HepG2 (cell line): Measurements from ENCODE around the gene C19orf33. TPM values are rescaled to one million over a fixed set of nuclear protein-coding genes. Genes with fewer than 3 reads are reported as not detected.
A peak's percentile ranks its signal among the peaks of the same experiment; 100 is the strongest.

ENCODE experiments used
- ATAC-seq: fragments of 200-7000 bp; cut with Tn5 transposase; 3 replicates; pipeline ENCODE4 v1.9.1; 2020; ENCODE audit warnings: mild to moderate bottlenecking, moderate library complexity
- BruUV-seq: library from RNA; stranded (reverse); fragments of 400-500 nt; replicated peaks from 2 replicates; lab custom pipeline; 2021; lab: Mats Ljungman, UMichigan
- CTCF ChIA-PET: fragments of 300-600 bp; formaldehyde crosslinking; extraction: SDS; loops from one replicate; lab custom pipeline; 2021; ENCODE audit warnings: low total read pairs, inconsistent platforms, low intra/inter-chr PET ratio; lab: Yijun Ruan, JAX
- POLR2A ChIA-PET: fragments of 350-600 bp; sonication (Branson Sonifier 250); formaldehyde crosslinking; loops from one replicate; lab custom pipeline; 2020; ENCODE audit warnings: antibody characterized with exemption, inconsistent platforms; lab: Yijun Ruan, JAX
- DNase-seq: peaks from one replicate; pipeline ENCODE4 v3.0.0-alpha.2; 2015; ENCODE audit warnings: low spot score
- FAIRE-seq: peaks from 3 replicates; lab custom pipeline; 2011; peaks lifted over from hg19 to GRCh38; lab: Jason Lieb, UNC
- H2AFZ ChIP-seq: one replicate; pipeline ENCODE4 v1.6.1; 2011; ENCODE audit warnings: low read length, inconsistent platforms
- H3K27ac ChIP-seq: fragments of 300-600 bp; 3 replicates; pipeline ENCODE4 v1.8.0; 2011; ENCODE audit warnings: mixed run types, mild to moderate bottlenecking, mixed read lengths, low read length, inconsistent platforms; ENCODE audit not compliant: insufficient read depth; ENCODE audit errors: extremely low read length
- H3K27me3 ChIP-seq, 2 experiments: fragments of 200-600 bp in 1 of 2; 2 replicates in 1 of 2; 3 replicates in 1 of 2; pipeline versions ENCODE4 v1.6.0 to v1.8.0; 2011; ENCODE audit warnings: low read length in 2 of 2, mild to moderate bottlenecking in 2 of 2, moderate library complexity in 2 of 2, inconsistent platforms in 1 of 2; ENCODE audit not compliant: insufficient read depth in 2 of 2, control insufficient read depth in 1 of 2
- H3K36me3 ChIP-seq, 2 experiments: fragments of 200-600 bp in 1 of 2; replicated peaks in 1 of 2; 2 replicates in 1 of 2; 3 replicates in 1 of 2; pipeline versions ENCODE4 v1.5.1 to v1.8.0; 2011; ENCODE audit warnings: low read length in 2 of 2, inconsistent platforms in 1 of 2; ENCODE audit not compliant: insufficient read depth in 2 of 2, control insufficient read depth in 1 of 2
- H3K4me1 ChIP-seq: 2 replicates; pipeline ENCODE4 v1.5.1; 2012; ENCODE audit warnings: low read length, inconsistent platforms; ENCODE audit not compliant: insufficient read depth
- H3K4me2 ChIP-seq: 2 replicates; pipeline ENCODE4 v1.6.0; 2011; ENCODE audit warnings: low read depth, low read length, inconsistent platforms
- H3K4me3 ChIP-seq, 3 experiments: fragments of 200-600 bp in 1 of 3; sonication (generic), shearing (Covaris generic) in 1 of 3; replicated peaks in 1 of 3; 2 replicates each; pipeline ENCODE4 v1.5.1; 2011 to 2016; ENCODE audit warnings: low read length in 3 of 3, inconsistent platforms in 2 of 3, low read depth in 2 of 3, mild to moderate bottlenecking in 2 of 3, control low read depth in 1 of 3, mixed read lengths in 1 of 3; ENCODE audit not compliant: insufficient read depth in 1 of 3
- H3K79me2 ChIP-seq: one replicate; pipeline ENCODE4 v1.6.1; 2011; ENCODE audit warnings: low read length, inconsistent platforms; ENCODE audit not compliant: insufficient read depth
- H3K9ac ChIP-seq: 2 replicates; pipeline ENCODE4 v1.6.0; 2011; ENCODE audit warnings: mild to moderate bottlenecking, low read depth, low read length, inconsistent platforms; ENCODE audit not compliant: insufficient read depth
- H3K9me3 ChIP-seq: 2 replicates; pipeline ENCODE4 v1.5.1; 2012; ENCODE audit warnings: mild to moderate bottlenecking, low read length
- H4K20me1 ChIP-seq: 2 replicates; pipeline ENCODE4 v1.6.0; 2011; ENCODE audit warnings: inconsistent platforms, mild to moderate bottlenecking, low read length, moderate library complexity; ENCODE audit not compliant: insufficient read depth
- FOSL2 ChIP-seq: sonication (generic); formaldehyde crosslinking; IDR thresholded peaks from 2 replicates; pipeline ENCODE4 v1.4.0; 2020; ENCODE audit warnings: missing genetic modification reagents
- TEAD3 ChIP-seq: optimal IDR thresholded peaks from 2 replicates; pipeline ENCODE3; 2016; ENCODE audit warnings: borderline replicate concordance
- ZNF101 ChIP-seq: sonication (generic); formaldehyde crosslinking; IDR thresholded peaks from 2 replicates; pipeline ENCODE4 v1.4.0; 2020; ENCODE audit warnings: mild to moderate bottlenecking, low read depth, missing genetic modification reagents, borderline replicate concordance
- ZNF615 ChIP-seq: sonication (generic); formaldehyde crosslinking; IDR thresholded peaks from 2 replicates; pipeline ENCODE4 v1.5.0; 2020; ENCODE audit warnings: mild to moderate bottlenecking, missing genetic modification reagents, borderline replicate concordance
- WGBS: methylation state at CpG from one replicate; pipeline ENCODE4 v1.1.6; 2017; ENCODE audit warnings: low lambda C conversion rate; 5-methylcytosine and 5-hydroxymethylcytosine counted together
- in situ Hi-C: cut with HindIII; loops from 2 replicates; pipeline ENCODE4 v1.10.0; 2017; ENCODE audit warnings: low pct_unique_long_range_greater_than_20kb; ENCODE audit not compliant: extremely low pct_ligation_motif_present
- intact Hi-C: fragments of 100-400 bp; cut with micrococcal nuclease; formaldehyde crosslinking; loops from one replicate; pipeline ENCODE4 v1.10.0; 2022; ENCODE audit not compliant: unreplicated experiment
- polyA plus RNA-seq, 8 experiments: library from polyadenylated mRNA; depleted of rRNA in 3 of 8; stranded (reverse) in 7 of 8; unstranded in 1 of 8; fragments of >200 nt; fragmentation: Illumina TruSeq in 4 of 8; extraction: Trizol in 4 of 8; gene quantifications; 2 replicates each; pipeline versions ENCODE4 v1.2.1 to v1.2.3, GENCODE V29; 2011 to 2016; ENCODE audit warnings: low read depth in 4 of 8, missing spikeins in 1 of 8, mixed read lengths in 1 of 8; ENCODE audit not compliant: insufficient read depth in 1 of 8
- total RNA-seq, 5 experiments: library from RNA; depleted of rRNA; stranded (reverse); fragments of >200 nt; fragmentation: Illumina TruSeq; extraction: Trizol; gene quantifications; 2 replicates each; pipeline ENCODE4 v1.2.3, GENCODE V29; 2016; ENCODE audit warnings: low read depth in 1 of 5
- TF ChIP-seq, protein P1 (sequence below): sonication (generic); IDR thresholded peaks from 2 replicates; pipeline ENCODE4 v1.6.1; 2016; ENCODE audit warnings: low read depth, borderline replicate concordance

C19orf33 gene
- total and polyA plus RNA-seq, 2 of the 13 experiments (the other 11 are each of a cell fraction or from before 2014, with no cell fraction given): 2.5 to 3.3 TPM

DNA sequence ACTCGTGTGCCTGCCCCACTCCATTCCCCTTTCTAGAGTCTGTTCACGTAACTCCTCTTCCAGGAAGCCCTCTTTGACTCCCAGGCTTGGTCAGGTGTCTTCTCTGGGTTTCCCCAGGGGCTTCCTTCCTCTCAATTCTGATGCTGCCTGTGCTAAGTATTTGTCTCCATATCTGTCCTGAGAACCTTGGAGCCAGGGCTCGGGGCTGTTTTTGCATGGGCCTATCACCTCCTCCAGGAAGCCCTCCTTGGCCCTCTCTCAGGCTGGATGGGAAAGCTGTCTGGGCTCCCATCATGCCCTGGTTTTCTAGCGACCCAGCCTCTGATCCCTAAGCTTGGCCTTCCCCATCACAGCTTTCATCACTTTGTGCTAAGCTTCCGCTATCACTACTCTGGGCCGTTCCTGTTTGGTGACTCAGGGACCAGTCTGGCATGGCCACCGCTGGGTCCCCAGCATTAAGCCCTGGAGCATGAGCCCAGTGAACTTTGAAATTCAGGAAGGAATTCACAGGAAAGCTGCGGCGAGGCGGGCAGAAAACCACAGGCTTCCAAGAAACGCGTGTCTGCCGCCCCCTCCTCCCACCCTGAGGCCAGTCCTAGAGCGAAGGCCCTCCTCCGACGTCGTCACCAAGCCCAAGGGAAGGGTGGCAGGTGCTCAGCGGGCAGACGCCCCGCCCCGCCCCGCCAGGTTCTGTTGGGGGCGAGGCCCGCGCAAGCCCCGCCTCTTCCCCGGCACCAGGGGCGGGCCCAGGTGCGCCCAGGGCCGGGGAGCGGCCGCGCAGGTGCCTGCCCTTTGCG is 40.2 kb upstream of the C19orf33 start:
- H3K4me2 ChIP-seq: peak overlapping the region; percentile 32; the same call in 1 of the 2 replicates
- no peak overlapping the region for H2AFZ ChIP-seq
- H3K4me3 ChIP-seq: no peak overlapping the region
- ATAC-seq (peak; percentile 40), FAIRE-seq (no peak), DNase-seq (peak; percentile 35)
- H3K27me3 ChIP-seq: peaks cover 0 to 6% of the 10 kb centered on the region in 2 experiments; a peak in 2 of 5 replicates
- H3K27ac ChIP-seq: no peak overlapping the region
- H3K4me1 ChIP-seq: peaks cover 60% of the 10 kb centered on the region
- no peaks in the 10 kb centered on the region for H3K79me2 ChIP-seq
- 28% methylated on average over 10 of the region's 34 CpGs for WGBS
- ChIA-PET CTCF (no interaction called here), POLR2A (no interaction called here)
- no peaks in the 10 kb centered on the region for H3K36me3 ChIP-seq
- TF ChIP-seq, protein P1, sequence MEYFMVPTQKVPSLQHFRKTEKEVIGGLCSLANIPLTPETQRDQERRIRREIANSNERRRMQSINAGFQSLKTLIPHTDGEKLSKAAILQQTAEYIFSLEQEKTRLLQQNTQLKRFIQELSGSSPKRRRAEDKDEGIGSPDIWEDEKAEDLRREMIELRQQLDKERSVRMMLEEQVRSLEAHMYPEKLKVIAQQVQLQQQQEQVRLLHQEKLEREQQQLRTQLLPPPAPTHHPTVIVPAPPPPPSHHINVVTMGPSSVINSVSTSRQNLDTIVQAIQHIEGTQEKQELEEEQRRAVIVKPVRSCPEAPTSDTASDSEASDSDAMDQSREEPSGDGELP: no peak
- TF ChIP-seq ZNF101 (no peak), TEAD3 (CRISPR knock-in tag) (peak; percentile 8), FOSL2 (CRISPR knock-in tag) (peak; percentile 60), ZNF615 (CRISPR knock-in tag) (no peak)
- no TSS peak for BruUV-seq
- no peaks in the 10 kb centered on the region for H3K9me3 ChIP-seq
- intact Hi-C loops (no loop called here), in situ Hi-C loops (no loop called here)
- no peaks in the 10 kb centered on the region for H4K20me1 ChIP-seq
- no peak overlapping the region for H3K9ac ChIP-seq
